CD14-positive monocyte (primary cell): Measurements from ENCODE around the gene CCNY. TPM values are rescaled to one million over a fixed set of nuclear protein-coding genes. Genes with fewer than 3 reads are reported as not detected.
A peak's percentile ranks its signal among the peaks of the same experiment; 100 is the strongest.

Experiments
- DNase-seq, 3 donors: peaks; one replicate each; pipeline ENCODE4 v3.0.0-alpha.2; 2011 to 2022
- H2AFZ ChIP-seq: 2 replicates; pipeline ENCODE4 v1.6.0; 2012; ENCODE audit warnings: mild to moderate bottlenecking, low read depth, low read length, inconsistent platforms; ENCODE audit not compliant: insufficient read depth, poor library complexity, severe bottlenecking
- H3K27ac ChIP-seq, 2 donors: 1 replicate in 1 of 2; 2 replicates in 1 of 2; pipeline ENCODE4 v1.5.1; 2012 to 2013; ENCODE audit warnings: low read length in 2 of 2, control low read depth in 1 of 2, inconsistent platforms in 1 of 2, low read depth in 1 of 2, mild to moderate bottlenecking in 1 of 2
- H3K27me3 ChIP-seq, 2 donors: one replicate each; pipeline versions ENCODE4 v1.6.0 to v1.6.1; 2011 to 2013; ENCODE audit warnings: low read length in 2 of 2; ENCODE audit not compliant: control insufficient read depth in 2 of 2, insufficient read depth in 2 of 2
- H3K36me3 ChIP-seq, 2 donors: replicated peaks in 1 of 2; 1 replicate in 1 of 2; 2 replicates in 1 of 2; pipeline versions ENCODE4 v1.5.1 to v1.6.1; 2012 to 2013; ENCODE audit warnings: low read length in 2 of 2, control low read depth in 1 of 2, inconsistent platforms in 1 of 2, mild to moderate bottlenecking in 1 of 2; ENCODE audit not compliant: insufficient read depth in 2 of 2, control insufficient read depth in 1 of 2
- H3K4me1 ChIP-seq, 2 donors: 1 replicate in 1 of 2; 2 replicates in 1 of 2; pipeline versions ENCODE4 v1.5.1 to v1.6.1; 2012 to 2013; ENCODE audit warnings: low read length in 2 of 2, control low read depth in 1 of 2, inconsistent platforms in 1 of 2, mild to moderate bottlenecking in 1 of 2, moderate library complexity in 1 of 2; ENCODE audit not compliant: insufficient read depth in 2 of 2, control insufficient read depth in 1 of 2
- H3K4me2 ChIP-seq: replicated peaks from 2 replicates; pipeline ENCODE3; 2012; ENCODE audit warnings: low read length, moderate library complexity, mild to moderate bottlenecking; ENCODE audit not compliant: poor library complexity, severe bottlenecking; ENCODE audit errors: extremely low read depth
- H3K4me3 ChIP-seq, 3 experiments: fragments of 200-600 bp in 1 of 3; sonication (generic) in 1 of 3; replicated peaks in 1 of 3; 1 replicate in 2 of 3; 2 replicates in 1 of 3; pipeline ENCODE4 v1.5.1; 2011 to 2013; ENCODE audit warnings: low read length in 3 of 3, mild to moderate bottlenecking in 3 of 3, control low read depth in 2 of 3, low read depth in 2 of 3, inconsistent platforms in 1 of 3, moderate library complexity in 1 of 3
- H3K79me2 ChIP-seq: 2 replicates; pipeline ENCODE4 v1.6.0; 2012; ENCODE audit warnings: mild to moderate bottlenecking, control low read depth, inconsistent platforms, low read length, moderate library complexity; ENCODE audit not compliant: insufficient read depth
- H3K9ac ChIP-seq: 2 replicates; pipeline ENCODE4 v1.6.0; 2017; ENCODE audit warnings: low read length, mild to moderate bottlenecking; ENCODE audit not compliant: insufficient read depth, poor library complexity, severe bottlenecking
- H3K9me3 ChIP-seq, 2 donors: replicated peaks in 1 of 2; 1 replicate in 1 of 2; 2 replicates in 1 of 2; pipeline versions ENCODE4 v1.5.1 to v1.6.1; 2012 to 2013; ENCODE audit warnings: low read length in 2 of 2, control low read depth in 1 of 2; ENCODE audit not compliant: control insufficient read depth in 1 of 2, insufficient read depth in 1 of 2
- H4K20me1 ChIP-seq: 2 replicates; pipeline ENCODE4 v1.6.0; 2012; ENCODE audit warnings: mild to moderate bottlenecking, low read length, control low read depth, moderate library complexity; ENCODE audit not compliant: insufficient read depth
- H3K27ac Mint-ChIP-seq, 7 donors: one replicate each; pipeline ENCODE4 v1.8.0; 2020; ENCODE audit warnings: mild to moderate bottlenecking in 7 of 7, mixed read lengths in 7 of 7, moderate library complexity in 6 of 7, inconsistent platforms in 2 of 7
- H3K27me3 Mint-ChIP-seq, 3 donors: one replicate each; pipeline ENCODE4 v1.8.0; 2021 to 2022; ENCODE audit warnings: low read depth in 3 of 3, mild to moderate bottlenecking in 3 of 3, mixed read lengths in 3 of 3, moderate library complexity in 3 of 3, inconsistent platforms in 1 of 3
- H3K36me3 Mint-ChIP-seq, 2 donors: one replicate each; pipeline ENCODE4 v1.8.0; 2020; ENCODE audit warnings: mixed read lengths in 2 of 2, inconsistent platforms in 1 of 2, mild to moderate bottlenecking in 1 of 2
- H3K4me1 Mint-ChIP-seq: one replicate; pipeline ENCODE4 v1.8.0; 2020; ENCODE audit warnings: mild to moderate bottlenecking, mixed read lengths
- H3K4me3 Mint-ChIP-seq, 2 donors: one replicate each; pipeline ENCODE4 v1.8.0; 2020; ENCODE audit warnings: mild to moderate bottlenecking in 2 of 2, mixed read lengths in 2 of 2, moderate library complexity in 1 of 2
- H3K9me3 Mint-ChIP-seq, 7 donors: one replicate each; pipeline ENCODE4 v1.8.0; 2020 to 2022; ENCODE audit warnings: mixed read lengths in 7 of 7, mild to moderate bottlenecking in 6 of 7, moderate library complexity in 6 of 7, inconsistent platforms in 2 of 7
- WGBS: methylation state at CpG from one replicate; pipeline ENCODE4 v1.1.5; 2013; ENCODE audit warnings: missing lambda C conversion rate; ENCODE audit not compliant: insufficient coverage; 5-methylcytosine and 5-hydroxymethylcytosine counted together
- intact Hi-C, 2 donors: fragments of 100-400 bp; cut with micrococcal nuclease; formaldehyde crosslinking; loops; one replicate each; pipeline versions ENCODE4 v1.15.0 to v1.15.1; 2023
- polyA plus RNA-seq, 3 donors: library from polyadenylated mRNA; depleted of rRNA in 1 of 3; unstranded in 2 of 3; stranded (reverse) in 1 of 3; fragments of 300-500 nt in 2 of 3; fragments of >200 nt in 1 of 3; fragmentation: Illumina TruSeq in 2 of 3; gene quantifications; 1 replicate in 2 of 3; 2 replicates in 1 of 3; pipeline ENCODE4 v1.2.3, GENCODE V29; 2012 to 2021
- TF ChIP-seq, protein P1 (sequence below): fragments of 200-600 bp; IDR thresholded peaks from one replicate; pipeline ENCODE4 v1.8.0; 2022; ENCODE audit warnings: antibody characterized with exemption, mild to moderate bottlenecking

The CCNY gene
- polyA plus RNA-seq, 3 donors, result 39.9 to 116 (median 64.8) TPM

GRCh38 chr10:35390161-35390840 is 54.0 kb downstream of the CCNY start:
- Histone ChIP-seq H3K27me3 (no peaks in the 10 kb centered on the region), H3K4me1 (peaks cover 25 to 35% of the 10 kb centered on the region in 2 donors), H3K9me3 (peaks cover 10 to 17% of the 10 kb centered on the region in 2 donors), H2AFZ (no peak overlapping the region), H3K27ac (peak overlapping the region in 1 of 2 donors; percentile 24), H3K79me2 (peaks cover 100% of the 10 kb centered on the region), H3K36me3 (no peaks in the 10 kb centered on the region), H3K4me3 (no peak overlapping the region), H3K4me2 (no peak overlapping the region), H3K9ac (no peak overlapping the region), H4K20me1 (peaks cover 100% of the 10 kb centered on the region)
- H3K4me3 Mint-ChIP-seq, result no peak overlapping the region
- intact Hi-C loops, result no loop called here
- peaks cover 4 to 16% of the 10 kb centered on the region in 2 donors for H3K36me3 Mint-ChIP-seq
- no peak for DNase-seq
- TF ChIP-seq, protein P1, sequence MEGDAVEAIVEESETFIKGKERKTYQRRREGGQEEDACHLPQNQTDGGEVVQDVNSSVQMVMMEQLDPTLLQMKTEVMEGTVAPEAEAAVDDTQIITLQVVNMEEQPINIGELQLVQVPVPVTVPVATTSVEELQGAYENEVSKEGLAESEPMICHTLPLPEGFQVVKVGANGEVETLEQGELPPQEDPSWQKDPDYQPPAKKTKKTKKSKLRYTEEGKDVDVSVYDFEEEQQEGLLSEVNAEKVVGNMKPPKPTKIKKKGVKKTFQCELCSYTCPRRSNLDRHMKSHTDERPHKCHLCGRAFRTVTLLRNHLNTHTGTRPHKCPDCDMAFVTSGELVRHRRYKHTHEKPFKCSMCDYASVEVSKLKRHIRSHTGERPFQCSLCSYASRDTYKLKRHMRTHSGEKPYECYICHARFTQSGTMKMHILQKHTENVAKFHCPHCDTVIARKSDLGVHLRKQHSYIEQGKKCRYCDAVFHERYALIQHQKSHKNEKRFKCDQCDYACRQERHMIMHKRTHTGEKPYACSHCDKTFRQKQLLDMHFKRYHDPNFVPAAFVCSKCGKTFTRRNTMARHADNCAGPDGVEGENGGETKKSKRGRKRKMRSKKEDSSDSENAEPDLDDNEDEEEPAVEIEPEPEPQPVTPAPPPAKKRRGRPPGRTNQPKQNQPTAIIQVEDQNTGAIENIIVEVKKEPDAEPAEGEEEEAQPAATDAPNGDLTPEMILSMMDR, result no peak
- H3K9me3 Mint-ChIP-seq, result peaks cover 6 to 19% (median 13%) of the 10 kb centered on the region in 7 donors
- H3K27me3 Mint-ChIP-seq, result no peaks in the 10 kb centered on the region
- H3K27ac Mint-ChIP-seq, result peak overlapping the region in 2 of 7 donors; percentile 41 to 52
- no CpG with 5 or more reads among the region's 2 CpGs for WGBS
- H3K4me1 Mint-ChIP-seq, result peaks cover 66% of the 10 kb centered on the region

DNA sequence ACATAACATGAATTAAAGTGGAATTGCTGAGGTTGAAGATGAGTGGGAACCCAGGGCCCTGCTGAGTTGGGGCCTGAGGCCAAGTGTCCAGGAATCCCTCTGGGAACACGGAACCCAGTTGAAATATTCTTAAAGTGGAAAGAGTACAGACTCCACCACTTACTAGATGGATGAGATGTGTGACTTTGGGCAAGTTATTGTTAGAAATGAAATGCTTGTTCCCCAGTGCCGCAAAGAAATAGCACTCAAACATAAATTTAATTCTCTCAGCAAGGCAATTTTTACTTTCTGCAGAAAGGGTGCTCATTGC is 54.5 kb downstream of the CCNY start:
- peaks cover 100% of the 10 kb centered on the region for H3K79me2 ChIP-seq
- H3K27ac Mint-ChIP-seq, result no peak overlapping the region
- intact Hi-C loops, result no loop called here
- H3K36me3 ChIP-seq, result no peaks in the 10 kb centered on the region
- no CpG with 5 or more reads among the region's 2 CpGs for WGBS
- H3K27ac ChIP-seq, result no peak overlapping the region
- peaks cover 25 to 35% of the 10 kb centered on the region in 2 donors for H3K4me1 ChIP-seq
- H3K27me3 ChIP-seq, result no peaks in the 10 kb centered on the region
- peaks cover 4 to 11% of the 10 kb centered on the region in 2 donors for H3K36me3 Mint-ChIP-seq
- peaks cover 68% of the 10 kb centered on the region for H3K4me1 Mint-ChIP-seq
- H4K20me1 ChIP-seq, result peaks cover 100% of the 10 kb centered on the region
- H3K9ac ChIP-seq, result no peak overlapping the region
- peaks cover 6 to 19% (median 13%) of the 10 kb centered on the region in 7 donors for H3K9me3 Mint-ChIP-seq
- TF ChIP-seq, protein P1, result no peak
- H3K4me3 ChIP-seq, result no peak overlapping the region
- H3K27me3 Mint-ChIP-seq, result no peaks in the 10 kb centered on the region
- no peak for DNase-seq
- H3K9me3 ChIP-seq, result peaks cover 10 to 17% of the 10 kb centered on the region in 2 donors
- no peak overlapping the region for H3K4me2 ChIP-seq
- no peak overlapping the region for H3K4me3 Mint-ChIP-seq
- H2AFZ ChIP-seq, result no peak overlapping the region
